Fibroblast of lung (primary cell): ENCODE results near the gene F2RL3. TPM values are rescaled to one million over a fixed set of nuclear protein-coding genes. Genes with fewer than 3 reads are reported as not detected.

Experiments
- DNase-seq, 2 donors: peaks; one replicate each; pipeline versions ENCODE4 v3.0.0 to v3.0.0-alpha.2; 2010; ENCODE audit warnings: low read depth in 2 of 2
- H2AFZ ChIP-seq: 2 replicates; pipeline ENCODE4 v1.5.1; 2012; ENCODE audit warnings: low read length, control low read depth, inconsistent platforms
- H3K27ac ChIP-seq: 2 replicates; pipeline ENCODE4 v1.5.1; 2011; ENCODE audit warnings: low read length, control low read depth; ENCODE audit not compliant: insufficient read depth
- H3K27me3 ChIP-seq: 2 replicates; pipeline ENCODE4 v1.5.1; 2011; ENCODE audit warnings: mild to moderate bottlenecking, low read length; ENCODE audit not compliant: control insufficient read depth, insufficient read depth
- H3K36me3 ChIP-seq: 2 replicates; pipeline ENCODE4 v1.5.1; 2011; ENCODE audit warnings: low read length; ENCODE audit not compliant: control insufficient read depth, insufficient read depth
- H3K4me1 ChIP-seq: 2 replicates; pipeline ENCODE4 v1.5.1; 2011; ENCODE audit warnings: low read length; ENCODE audit not compliant: control insufficient read depth, insufficient read depth; ENCODE audit errors: extremely low read depth
- H3K4me2 ChIP-seq: 2 replicates; pipeline ENCODE4 v1.5.1; 2011; ENCODE audit warnings: low read length, control low read depth; ENCODE audit not compliant: insufficient read depth; ENCODE audit errors: extremely low read depth
- H3K4me3 ChIP-seq, 4 experiments: fragments of 200-600 bp in 1 of 4; sonication (generic) in 1 of 4; replicated peaks in 1 of 4; 2 replicates each; pipeline ENCODE4 v1.5.1; 2011 to 2016; ENCODE audit warnings: low read length in 4 of 4, low read depth in 3 of 4, mild to moderate bottlenecking in 3 of 4, control low read depth in 2 of 4, inconsistent platforms in 1 of 4, mixed read lengths in 1 of 4; ENCODE audit not compliant: insufficient read depth in 1 of 4; ENCODE audit errors: control extremely low read depth in 1 of 4
- H3K79me2 ChIP-seq: 2 replicates; pipeline ENCODE4 v1.5.1; 2012; ENCODE audit warnings: mild to moderate bottlenecking, low read length, inconsistent platforms; ENCODE audit not compliant: control insufficient read depth, insufficient read depth
- H3K9ac ChIP-seq: 2 replicates; pipeline ENCODE4 v1.5.1; 2011; ENCODE audit warnings: mild to moderate bottlenecking, low read length, control low read depth; ENCODE audit not compliant: insufficient read depth
- H3K9me3 ChIP-seq: 2 replicates; pipeline ENCODE4 v1.5.1; 2012; ENCODE audit warnings: low read depth, low read length; ENCODE audit not compliant: control insufficient read depth, insufficient read depth
- H4K20me1 ChIP-seq: 2 replicates; pipeline ENCODE4 v1.5.1; 2011; ENCODE audit warnings: low read length; ENCODE audit not compliant: control insufficient read depth, insufficient read depth; ENCODE audit errors: extremely low read depth
- EZH2 ChIP-seq: IDR thresholded peaks from 2 replicates; pipeline ENCODE4 v1.5.1; 2012; ENCODE audit warnings: low read length, control low read depth, mild to moderate bottlenecking; ENCODE audit errors: missing control alignments
- polyA plus RNA-seq, 2 donors: library from polyadenylated mRNA; depleted of rRNA in 1 of 2; stranded (reverse) in 1 of 2; unstranded in 1 of 2; fragments of >200 nt; gene quantifications; 2 replicates each; pipeline ENCODE4 v1.2.1, GENCODE V29; 2011 to 2012; ENCODE audit warnings: missing spikeins in 1 of 2
- total RNA-seq: library from RNA; depleted of rRNA; stranded (reverse); fragments of >200 nt; gene quantifications from 2 replicates; pipeline ENCODE4 v1.2.1, GENCODE V29; 2014
- TF ChIP-seq, protein P1 (sequence below), 2 donors: IDR thresholded peaks in 1 of 2; conservative IDR thresholded peaks in 1 of 2; 1 replicate in 1 of 2; 2 replicates in 1 of 2; pipeline ENCODE4 v1.5.1; 2011 to 2012; ENCODE audit warnings: low read length in 2 of 2, control low read depth in 1 of 2, inconsistent platforms in 1 of 2, low read depth in 1 of 2, mild to moderate bottlenecking in 1 of 2

The F2RL3 gene
- total and polyA plus RNA-seq, 2 donors (not counting 1 experiment from before 2014, with no cell fraction given), result under 0.01 to 0.01 TPM

DNA sequence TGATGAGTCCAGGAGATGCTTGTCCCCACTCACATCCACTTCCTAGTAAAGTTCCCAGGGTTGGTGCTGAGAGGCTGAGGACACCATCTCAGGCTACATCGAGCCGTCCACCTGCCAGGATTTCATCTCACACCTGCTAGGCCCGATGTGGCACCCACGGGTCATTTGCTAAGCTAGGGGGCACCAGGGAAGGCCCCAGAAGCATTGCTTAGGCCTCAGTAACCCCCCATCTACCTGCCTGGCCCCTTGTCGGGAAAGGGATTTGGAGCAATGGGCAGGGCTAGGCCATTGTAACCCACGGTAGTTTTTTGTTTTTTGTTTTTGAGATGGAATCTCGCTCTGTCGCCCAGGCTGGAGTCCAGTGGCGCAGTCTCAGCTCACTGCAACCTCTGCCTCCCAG is 51.8 kb downstream of the F2RL3 start:
- Histone ChIP-seq H3K4me3 (no peak overlapping the region), H3K4me2 (no peak overlapping the region), H4K20me1 (no peaks in the 10 kb centered on the region), H3K79me2 (no peaks in the 10 kb centered on the region), H3K9ac (no peak overlapping the region), H3K4me1 (no peaks in the 10 kb centered on the region), H3K36me3 (no peaks in the 10 kb centered on the region), H3K9me3 (no peaks in the 10 kb centered on the region), H3K27ac (no peak overlapping the region), H3K27me3 (no peaks in the 10 kb centered on the region), H2AFZ (no peak overlapping the region)
- no peak for DNase-seq
- no peak for TF ChIP-seq EZH2
- TF ChIP-seq, protein P1, sequence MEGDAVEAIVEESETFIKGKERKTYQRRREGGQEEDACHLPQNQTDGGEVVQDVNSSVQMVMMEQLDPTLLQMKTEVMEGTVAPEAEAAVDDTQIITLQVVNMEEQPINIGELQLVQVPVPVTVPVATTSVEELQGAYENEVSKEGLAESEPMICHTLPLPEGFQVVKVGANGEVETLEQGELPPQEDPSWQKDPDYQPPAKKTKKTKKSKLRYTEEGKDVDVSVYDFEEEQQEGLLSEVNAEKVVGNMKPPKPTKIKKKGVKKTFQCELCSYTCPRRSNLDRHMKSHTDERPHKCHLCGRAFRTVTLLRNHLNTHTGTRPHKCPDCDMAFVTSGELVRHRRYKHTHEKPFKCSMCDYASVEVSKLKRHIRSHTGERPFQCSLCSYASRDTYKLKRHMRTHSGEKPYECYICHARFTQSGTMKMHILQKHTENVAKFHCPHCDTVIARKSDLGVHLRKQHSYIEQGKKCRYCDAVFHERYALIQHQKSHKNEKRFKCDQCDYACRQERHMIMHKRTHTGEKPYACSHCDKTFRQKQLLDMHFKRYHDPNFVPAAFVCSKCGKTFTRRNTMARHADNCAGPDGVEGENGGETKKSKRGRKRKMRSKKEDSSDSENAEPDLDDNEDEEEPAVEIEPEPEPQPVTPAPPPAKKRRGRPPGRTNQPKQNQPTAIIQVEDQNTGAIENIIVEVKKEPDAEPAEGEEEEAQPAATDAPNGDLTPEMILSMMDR (conservative IDR thresholded peaks at IDR 0.05 in 1 of 2, IDR thresholded peaks at IDR 0.05 in 1 of 2; ENCODE audit: low read depth in 1 of 2, low read length in 2 of 2), result no peak

Other genes with a start within 250 kb of the F2RL3 start
- 58.1 and 64.7 TPM in 2 replicates for gene SMIM7, start 228.9 kb upstream of the F2RL3 start, total RNA-seq
- gene SMIM7, start 228.9 kb upstream of the F2RL3 start, polyA plus RNA-seq, result 91.4 and 104 TPM in 2 replicates
- gene TMEM38A, start 227.9 kb upstream of the F2RL3 start, total RNA-seq, result 1.8 and 2.0 TPM in 2 replicates
- gene TMEM38A, start 227.9 kb upstream of the F2RL3 start, polyA plus RNA-seq, result 1.2 and 1.3 TPM in 2 replicates
- not detected in 2 replicates for gene NWD1, start 169.2 kb upstream of the F2RL3 start, total RNA-seq
- gene NWD1, start 169.2 kb upstream of the F2RL3 start, polyA plus RNA-seq, result not detected in 2 replicates
- gene SIN3B, start 59.6 kb upstream of the F2RL3 start, total RNA-seq, result 22.3 and 32.9 TPM in 2 replicates
- gene SIN3B, start 59.6 kb upstream of the F2RL3 start, polyA plus RNA-seq, result 14.9 and 18.9 TPM in 2 replicates
- gene CPAMD8, start 137.8 kb downstream of the F2RL3 start, total RNA-seq, result 0.51 and 1.7 TPM in 2 replicates
- gene CPAMD8, start 137.8 kb downstream of the F2RL3 start, polyA plus RNA-seq, result 0.14 and 0.21 TPM in 2 replicates
- gene HAUS8, start 186.5 kb downstream of the F2RL3 start, total RNA-seq, result 2.0 and 2.1 TPM in 2 replicates
- 6.7 and 13.8 TPM in 2 replicates for gene HAUS8, start 186.5 kb downstream of the F2RL3 start, polyA plus RNA-seq
- 44.2 and 52.5 TPM in 2 replicates for gene MYO9B, start 186.8 kb downstream of the F2RL3 start, total RNA-seq
- gene MYO9B, start 186.8 kb downstream of the F2RL3 start, polyA plus RNA-seq, result 32.5 and 39.5 TPM in 2 replicates